DMS79 treated with DMSO at 0.1 percent for 48 hours (cell line): ENCODE data around the gene TMEM236.

Experiments used
- DNase-seq: peaks from one replicate; lab custom pipeline; 2025; lab: John Stamatoyannopoulos, UW

TMEM236 gene

DNA sequence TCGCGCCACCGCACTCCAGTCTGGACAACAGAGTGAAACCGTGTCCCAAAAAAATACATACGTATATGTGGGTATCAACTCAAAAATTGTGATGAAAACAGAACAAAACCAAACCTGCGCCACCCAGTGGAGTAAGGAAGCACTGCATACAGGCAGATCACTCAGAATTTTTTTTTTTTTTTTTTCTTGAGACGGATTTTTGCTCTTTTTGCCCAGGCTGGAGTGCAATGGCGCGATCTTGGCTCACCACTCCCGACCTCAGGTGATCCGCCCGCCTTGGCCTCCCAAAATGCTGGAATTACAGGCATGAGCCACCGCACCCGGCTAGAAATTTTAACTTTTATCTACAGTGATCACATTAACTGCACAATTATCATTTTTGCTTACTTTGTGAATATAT, 9.1 kb upstream of the TMEM236 start:
- DNase-seq, result no peak

DNA sequence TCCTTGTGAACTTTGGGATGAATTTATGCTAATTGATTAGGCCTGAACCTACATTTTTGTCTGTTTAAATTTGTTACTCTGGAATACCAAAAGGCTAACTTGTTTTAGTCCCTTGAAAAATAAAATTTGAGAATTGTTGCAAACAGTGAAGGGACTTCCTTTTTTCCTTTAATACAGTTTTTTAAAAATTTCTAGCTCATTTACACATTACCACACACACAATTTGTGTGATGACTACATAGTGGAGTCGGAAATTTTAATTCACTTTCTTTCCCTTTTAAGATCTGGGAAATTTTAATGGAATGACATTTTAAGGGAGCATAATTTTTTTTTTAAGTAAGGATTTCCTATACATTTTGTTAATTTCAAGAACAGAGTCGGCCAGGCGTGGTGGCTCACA, 8.6 kb upstream of the TMEM236 start:
- no peak for DNase-seq

DNA sequence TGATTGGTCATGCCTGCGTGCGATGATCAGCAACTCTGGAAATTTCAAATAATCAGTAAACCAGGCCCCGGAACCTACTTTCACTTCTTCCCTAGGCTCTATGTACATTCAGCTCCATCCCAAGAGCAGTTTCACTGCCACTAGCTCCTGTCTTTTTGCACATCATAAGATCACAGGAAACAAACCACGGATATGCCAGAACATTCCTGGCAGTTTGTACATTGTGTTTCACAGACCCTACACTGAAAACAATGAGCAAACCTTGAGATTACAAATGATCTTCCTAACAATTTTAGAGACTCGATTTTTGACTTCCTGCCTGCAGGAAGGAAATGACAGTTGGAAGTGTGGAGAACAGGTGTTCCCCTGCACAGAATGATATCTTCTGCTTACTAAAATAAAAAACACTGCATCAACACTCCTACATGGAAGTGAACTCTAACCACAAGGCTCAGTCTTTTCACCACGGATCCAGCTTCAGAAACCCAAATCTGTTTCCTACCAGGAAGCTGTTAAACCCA, 7.6 kb upstream of the TMEM236 start:
- DNase-seq, result no peak

GRCh38 chr10:17747883-17748550, 4.0 kb upstream of the TMEM236 start:
- DNase-seq, result no peak

- no peak for DNase-seq
Measured at GRCh38 chr10:17749890-17750289, 2.1 kb upstream of the TMEM236 start.

- DNase-seq, result peak; percentile 2
Measured at GRCh38 chr10:17756557-17757217, 4.7 kb downstream of the TMEM236 start.

- DNase-seq, result no peak
Measured at GRCh38 chr10:17758200-17758599, 6.2 kb downstream of the TMEM236 start.

DNA sequence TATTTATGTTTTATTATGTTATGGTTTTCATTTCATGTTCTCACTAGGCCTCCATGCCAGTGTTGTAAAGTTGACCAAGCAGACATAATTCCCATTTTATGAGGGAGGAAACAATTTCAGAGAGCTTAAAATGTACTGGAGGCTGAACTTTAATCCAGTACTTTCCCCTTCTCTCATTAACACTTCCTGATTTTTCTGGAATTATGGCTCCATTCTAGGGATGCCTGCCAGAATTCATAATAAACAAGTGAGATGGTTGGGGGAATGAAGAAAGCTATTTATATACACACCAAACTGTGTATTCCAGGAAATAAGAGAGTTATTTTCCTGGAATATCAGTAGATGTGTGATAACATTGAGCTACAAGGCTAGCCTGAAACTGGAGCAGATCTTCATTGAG, 6.9 kb downstream of the TMEM236 start:
- no peak for DNase-seq

DNA sequence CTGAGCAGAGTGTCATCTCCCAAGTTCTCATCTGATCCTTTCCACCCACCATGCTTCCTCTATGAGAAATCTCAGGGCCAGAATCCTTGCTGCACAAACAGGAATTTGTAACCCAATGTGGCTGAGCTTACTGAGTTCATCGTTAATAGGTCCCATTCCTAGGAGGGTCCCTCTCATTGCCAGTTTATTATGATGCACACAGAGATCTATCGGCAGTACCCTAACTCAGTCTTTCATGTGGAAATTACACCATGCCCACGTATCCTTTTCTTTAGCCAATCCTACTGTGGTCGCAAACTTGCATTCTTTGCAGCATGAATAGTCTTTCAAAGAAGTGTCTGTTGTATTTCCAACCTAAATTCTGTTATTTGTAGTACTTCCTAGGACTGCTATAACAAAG, 12.1 kb downstream of the TMEM236 start:
- DNase-seq, result no peak

DNA sequence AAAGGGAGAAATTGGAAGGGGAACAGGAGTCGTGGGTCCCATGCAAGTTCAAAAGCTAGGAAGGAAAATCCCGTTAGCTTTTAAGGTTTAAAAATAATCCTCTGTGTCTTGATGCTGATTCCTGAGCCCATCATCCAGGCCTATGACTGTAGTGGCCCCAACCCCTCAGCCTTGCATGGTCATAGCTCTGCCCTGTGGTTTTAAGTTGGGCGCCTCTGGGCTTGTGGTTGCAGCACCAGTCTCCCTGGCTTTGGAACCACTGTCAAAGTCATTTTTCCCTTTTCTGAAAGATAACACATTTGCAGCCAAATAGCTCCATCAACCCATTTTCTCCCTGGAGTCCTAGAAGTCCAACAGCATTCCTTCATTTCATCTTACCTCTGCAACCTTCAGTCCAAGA, 13.6 kb downstream of the TMEM236 start:
- DNase-seq, result no peak

DNA sequence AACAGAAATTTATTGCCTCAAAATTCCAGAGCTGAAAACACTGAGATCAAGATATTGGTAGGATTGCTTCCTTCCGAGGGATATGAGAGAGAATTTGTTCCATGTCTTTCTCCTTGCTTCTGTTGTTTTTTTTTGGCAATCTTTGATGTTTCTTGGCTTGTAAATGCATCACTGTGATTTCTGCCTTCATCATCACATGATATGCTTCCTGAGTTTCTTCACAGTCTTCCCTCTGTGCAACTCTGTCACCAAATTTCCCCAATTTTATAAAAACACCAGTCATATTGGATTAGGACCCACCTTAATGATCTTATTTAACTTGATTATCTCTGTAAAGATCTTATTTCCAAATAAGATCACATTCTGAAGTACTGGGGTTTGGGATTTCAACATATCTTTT, 14.7 kb downstream of the TMEM236 start:
- DNase-seq, result no peak

GRCh38 chr10:17768496-17768895, 16.5 kb downstream of the TMEM236 start:
- no peak for DNase-seq

DNA sequence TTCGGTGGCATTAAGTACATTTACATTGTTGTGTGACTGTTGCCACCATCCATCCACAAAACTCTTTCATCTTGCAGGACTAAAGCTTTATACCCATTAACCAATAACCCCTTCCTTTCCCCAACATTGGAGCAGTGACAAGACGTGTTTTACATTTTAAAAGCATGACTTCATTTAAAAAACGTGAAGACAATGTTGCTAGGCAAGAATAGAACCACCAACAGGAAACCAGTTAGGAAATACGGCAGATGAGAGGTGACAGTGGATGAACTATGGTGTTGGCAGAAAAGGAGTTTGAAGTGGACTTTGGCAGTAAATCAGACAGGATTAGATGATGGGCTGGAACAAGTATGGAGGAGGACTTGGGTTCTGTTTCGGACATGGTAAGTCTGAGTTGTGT, 17.0 kb downstream of the TMEM236 start:
- DNase-seq, result no peak

DNA sequence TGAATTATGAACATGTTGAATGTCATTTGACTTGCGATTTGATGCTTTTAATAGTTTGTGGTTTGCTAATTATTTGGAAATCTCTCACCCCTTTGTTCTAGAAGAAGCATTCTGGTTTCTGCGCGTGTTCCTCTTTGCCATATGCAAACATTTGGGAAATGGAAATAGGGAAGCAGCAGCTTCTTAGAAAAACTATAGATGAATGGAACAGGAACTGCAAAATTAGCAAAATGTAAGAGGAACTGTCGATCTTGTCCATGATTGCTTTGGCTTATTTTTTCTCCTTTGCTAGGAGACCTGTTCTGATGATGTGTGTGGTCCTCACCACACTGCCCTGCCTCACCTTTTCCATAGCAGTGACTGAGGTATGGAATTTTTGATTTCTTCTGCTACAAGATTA, 19.0 kb downstream of the TMEM236 start:
- no peak for DNase-seq

- no peak for DNase-seq
Measured at GRCh38 chr10:17779784-17780183, 27.8 kb downstream of the TMEM236 start.

DNA sequence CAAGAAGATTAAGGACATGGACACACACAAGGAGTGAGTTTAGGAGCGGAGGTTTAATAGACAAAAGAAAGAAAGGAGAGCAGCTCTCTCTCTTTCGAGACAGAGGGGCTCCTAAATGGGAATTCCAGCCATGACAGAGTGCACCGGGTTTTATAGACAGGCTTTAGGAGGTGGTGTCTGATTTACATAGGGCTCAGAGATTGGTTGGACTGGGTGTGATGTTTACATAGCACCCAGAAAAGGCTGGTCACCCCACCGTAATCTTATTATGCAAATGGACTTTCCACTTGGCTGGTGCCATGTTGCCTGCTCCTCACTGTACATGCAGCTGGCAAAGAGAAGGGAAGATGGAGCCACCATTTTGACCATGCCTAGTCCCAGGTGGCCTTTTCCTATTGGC, 28.7 kb downstream of the TMEM236 start:
- no peak for DNase-seq

- DNase-seq, result no peak
Measured at GRCh38 chr10:17781856-17782255, 29.9 kb downstream of the TMEM236 start.

DNA sequence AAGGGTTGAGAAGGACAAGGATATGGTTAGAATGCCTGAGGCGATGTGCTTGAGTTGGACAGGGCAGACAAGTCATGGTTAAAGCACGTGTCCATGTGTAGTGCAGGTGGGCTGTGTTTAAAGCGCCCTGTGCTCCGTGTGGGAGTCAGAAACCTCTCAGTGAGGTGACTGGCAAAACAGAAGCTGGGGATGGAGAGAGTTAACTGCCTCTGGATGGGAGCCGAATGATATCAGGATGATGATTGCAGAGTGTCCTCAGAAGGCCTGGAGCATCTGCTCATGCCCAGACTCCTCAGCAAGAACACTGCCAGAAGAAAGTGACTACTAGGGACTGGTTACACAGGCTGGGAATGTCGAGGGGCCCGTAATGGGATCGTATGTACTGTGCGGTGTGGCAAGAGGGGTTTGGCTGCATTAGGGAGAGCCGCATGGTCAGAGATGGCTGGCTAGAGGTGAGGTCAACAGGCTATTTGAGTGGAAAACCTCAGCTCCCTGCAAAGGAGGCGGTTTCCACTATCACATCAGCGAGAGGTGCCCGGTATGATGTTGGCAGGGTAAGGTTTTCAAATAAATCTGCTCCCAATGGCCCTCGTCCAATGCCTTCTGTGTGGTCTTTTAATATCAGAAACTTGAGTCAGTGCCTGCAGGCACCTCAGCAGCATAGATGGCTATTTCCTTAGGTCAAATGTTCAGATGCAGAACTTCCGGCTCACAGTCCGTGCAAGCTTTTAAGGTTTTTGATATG, 31.1 kb downstream of the TMEM236 start:
- DNase-seq, result no peak

DNA sequence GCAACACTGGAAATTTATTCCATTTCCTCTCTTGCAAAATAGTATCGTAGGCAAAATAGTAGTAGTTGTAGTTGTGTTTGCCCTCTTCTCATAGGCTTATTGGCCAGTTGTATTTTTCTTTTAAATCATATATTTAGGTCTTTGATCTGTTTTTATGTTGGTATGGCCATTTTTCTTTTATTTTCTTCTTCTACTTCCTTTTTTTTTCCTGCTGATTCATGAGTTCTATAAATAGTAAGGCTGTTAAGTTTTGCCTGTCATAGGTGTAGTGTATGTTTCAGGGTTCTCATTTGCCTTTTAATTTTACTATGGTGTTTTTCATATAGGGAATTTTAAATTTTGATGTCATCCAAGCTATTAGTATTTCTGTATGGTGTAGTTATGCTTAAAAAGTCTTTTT, 31.8 kb downstream of the TMEM236 start:
- DNase-seq, result no peak

GRCh38 chr10:17784688-17785087, 32.7 kb downstream of the TMEM236 start:
- no peak for DNase-seq

GRCh38 chr10:17785276-17785930, 33.4 kb downstream of the TMEM236 start:
- DNase-seq, result no peak
